Right cardiac atrium (tissue), 5 donors: Measurements from ENCODE around the gene RAPGEFL1. TPM values are rescaled to one million over a fixed set of nuclear protein-coding genes. Genes with fewer than 3 reads are reported as not detected.
"Not testable (repeated sequence)": the region's sequence is repeated elsewhere in the genome, so short reads cannot be mapped to it uniquely, and the experiment has no call there.

Source experiments
- ATAC-seq, 2 donors: fragments of 200-7000 bp; cut with Tn5 transposase; one replicate each; pipeline versions ENCODE4 v1.8.0 to v1.9.1; 2020; ENCODE audit warnings: moderate library complexity in 2 of 2, mild to moderate bottlenecking in 1 of 2
- DNase-seq, 3 donors: peaks; one replicate each; pipeline ENCODE4 v3.0.0-alpha.2; 2020
- H3K27ac ChIP-seq: one replicate; pipeline ENCODE4 v1.5.1; 2013; ENCODE audit warnings: mild to moderate bottlenecking, low read length, control low read depth, moderate library complexity
- H3K27me3 ChIP-seq: one replicate; pipeline ENCODE4 v1.6.1; 2013; ENCODE audit not compliant: control insufficient read depth, insufficient read depth
- H3K4me1 ChIP-seq: one replicate; pipeline ENCODE4 v1.6.1; 2013; ENCODE audit warnings: low read length; ENCODE audit not compliant: control insufficient read depth, insufficient read depth
- H3K4me3 ChIP-seq: one replicate; pipeline ENCODE4 v1.5.1; 2013; ENCODE audit warnings: low read length, control low read depth
- H3K9me3 ChIP-seq: one replicate; pipeline ENCODE4 v1.6.1; 2013; ENCODE audit warnings: low read length; ENCODE audit not compliant: control insufficient read depth
- WGBS: extraction: QIAGEN DNeasy Blood & Tissue Kit; methylation state at CpG from one replicate; pipeline ENCODE4 v1.1.7; 2013; 5-methylcytosine and 5-hydroxymethylcytosine counted together
- intact Hi-C, 4 donors: fragments of 100-400 bp; cut with DNase I; formaldehyde crosslinking; loops; one replicate each; pipeline versions ENCODE4 v1.11.0 to v1.14.0; 2022 to 2023
- long read RNA-seq, 4 donors: library from polyadenylated mRNA; unstranded; transcript quantifications; one replicate each; pipeline ENCODE4 v2.0.0, GENCODE V29; 2020 to 2021
- polyA plus RNA-seq: library from polyadenylated mRNA; stranded (reverse); fragments of 200-250 nt; gene quantifications from one replicate; pipeline ENCODE4 v1.2.3, GENCODE V29; 2013
- total RNA-seq, 4 donors: library from RNA; stranded (reverse); fragmentation: NEBNext Ultra II Directional; extraction: Animal tissue kit (Norgen Biotek cat#: 25700); gene quantifications; one replicate each; pipeline ENCODE4 v1.2.1, GENCODE V29; 2021
- donor health status: healthy with polysubstance abuse.
- donor health status: DM: no; HTN: yes; CAD: no.
- donor health status: DM: no; HTN: no; CAD: no.
- donor health status: DM: no; HTN: yes; CAD: no; lungs with severe emphysema.
- donor health status: DM: yes; HTN: yes; CAD: no.

Gene RAPGEFL1, protein sequence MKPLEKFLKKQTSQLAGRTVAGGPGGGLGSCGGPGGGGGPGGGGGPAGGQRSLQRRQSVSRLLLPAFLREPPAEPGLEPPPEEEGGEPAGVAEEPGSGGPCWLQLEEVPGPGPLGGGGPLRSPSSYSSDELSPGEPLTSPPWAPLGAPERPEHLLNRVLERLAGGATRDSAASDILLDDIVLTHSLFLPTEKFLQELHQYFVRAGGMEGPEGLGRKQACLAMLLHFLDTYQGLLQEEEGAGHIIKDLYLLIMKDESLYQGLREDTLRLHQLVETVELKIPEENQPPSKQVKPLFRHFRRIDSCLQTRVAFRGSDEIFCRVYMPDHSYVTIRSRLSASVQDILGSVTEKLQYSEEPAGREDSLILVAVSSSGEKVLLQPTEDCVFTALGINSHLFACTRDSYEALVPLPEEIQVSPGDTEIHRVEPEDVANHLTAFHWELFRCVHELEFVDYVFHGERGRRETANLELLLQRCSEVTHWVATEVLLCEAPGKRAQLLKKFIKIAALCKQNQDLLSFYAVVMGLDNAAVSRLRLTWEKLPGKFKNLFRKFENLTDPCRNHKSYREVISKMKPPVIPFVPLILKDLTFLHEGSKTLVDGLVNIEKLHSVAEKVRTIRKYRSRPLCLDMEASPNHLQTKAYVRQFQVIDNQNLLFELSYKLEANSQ
- total RNA-seq = 1 to 10 TPM; 2.7 to 5.6 (median 4.1) TPM
- 3.8 TPM for polyA plus RNA-seq
- long read RNA-seq, donor 1, partial matches to known transcripts = 2 of 4 reads
- long read RNA-seq, donor 1, other reads (novel, unspliced or antisense) = 2 of 4 reads
- long read RNA-seq, donor 2, partial matches to known transcripts = 0 of 1 reads
- long read RNA-seq, donor 2, other reads (novel, unspliced or antisense) = 1 of 1 reads
- long read RNA-seq, donor 3, partial matches to known transcripts = 4 of 5 reads
- long read RNA-seq, donor 3, other reads (novel, unspliced or antisense) = 1 of 5 reads
- long read RNA-seq, donor 4, full-length matches to known transcripts = 1 of 3 reads
- long read RNA-seq, donor 4, partial matches to known transcripts = 2 of 3 reads
- long read RNA-seq, donor 4, other reads (novel, unspliced or antisense) = 0 of 3 reads

DNA sequence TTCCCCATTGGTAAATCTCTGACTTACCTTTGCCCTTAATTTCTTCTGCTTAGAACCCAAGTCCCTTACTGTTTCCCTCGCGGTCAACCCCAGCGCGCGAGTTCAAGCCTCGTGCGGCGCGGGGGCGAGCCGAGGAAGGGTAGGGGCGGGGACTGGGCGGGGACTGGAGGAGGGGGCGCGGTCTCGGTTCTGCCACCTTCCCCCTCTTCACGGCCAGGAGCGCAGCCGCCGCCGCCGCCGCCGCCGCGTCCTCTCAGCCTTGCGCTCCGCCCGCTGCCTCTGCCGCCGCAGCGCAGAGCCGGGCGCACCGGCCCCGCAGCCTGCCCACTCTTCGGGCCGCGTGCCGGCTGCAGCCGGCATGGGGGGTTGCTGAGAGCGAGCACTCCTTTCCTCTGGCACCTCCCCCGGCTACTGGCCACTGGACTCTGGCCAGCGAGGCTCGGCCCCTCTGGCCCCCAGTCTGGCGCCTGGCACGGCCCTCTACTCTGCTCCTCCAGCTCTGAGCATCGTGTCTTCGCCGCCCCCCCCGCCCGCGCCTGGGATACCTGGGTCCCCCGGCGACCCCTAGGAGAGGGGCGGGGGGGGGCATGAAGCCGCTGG is at the start of gene RAPGEFL1:
Gene RAPGEFL1 (plus strand): TSS at position 196 of the 600 bp plus-strand sequence. CDS start 392 bp downstream, at position 588.
- Histone ChIP-seq H3K27me3 (no peaks in the 10 kb centered on the region), H3K4me1 (no peaks in the 10 kb centered on the region), H3K27ac (no peak within 1 kb of the TSS), H3K4me3 (peak within 1 kb of the TSS; percentile 56), H3K9me3 (no peaks in the 10 kb centered on the region)
- under 1% methylated on average over 57 of the region's 57 CpGs for WGBS
- ATAC-seq = peak; percentile 84 to 88
- intact Hi-C loops = no loop called here
- DNase-seq = peak; percentile 80 to 93 (median 92)

- intact Hi-C loops = no loop called here
- 68% methylated on average over 5 of the region's 5 CpGs for WGBS
- DNase-seq (no peak), ATAC-seq (no peak)
- Histone ChIP-seq H3K9me3 (no peaks in the 10 kb centered on the region), H3K4me1 (no peaks in the 10 kb centered on the region), H3K27me3 (no peaks in the 10 kb centered on the region), H3K27ac (no peak overlapping the region), H3K4me3 (no peak overlapping the region)
Observed at GRCh38 chr17:40129498-40129897, 47.8 kb upstream of the RAPGEFL1 start.

DNA sequence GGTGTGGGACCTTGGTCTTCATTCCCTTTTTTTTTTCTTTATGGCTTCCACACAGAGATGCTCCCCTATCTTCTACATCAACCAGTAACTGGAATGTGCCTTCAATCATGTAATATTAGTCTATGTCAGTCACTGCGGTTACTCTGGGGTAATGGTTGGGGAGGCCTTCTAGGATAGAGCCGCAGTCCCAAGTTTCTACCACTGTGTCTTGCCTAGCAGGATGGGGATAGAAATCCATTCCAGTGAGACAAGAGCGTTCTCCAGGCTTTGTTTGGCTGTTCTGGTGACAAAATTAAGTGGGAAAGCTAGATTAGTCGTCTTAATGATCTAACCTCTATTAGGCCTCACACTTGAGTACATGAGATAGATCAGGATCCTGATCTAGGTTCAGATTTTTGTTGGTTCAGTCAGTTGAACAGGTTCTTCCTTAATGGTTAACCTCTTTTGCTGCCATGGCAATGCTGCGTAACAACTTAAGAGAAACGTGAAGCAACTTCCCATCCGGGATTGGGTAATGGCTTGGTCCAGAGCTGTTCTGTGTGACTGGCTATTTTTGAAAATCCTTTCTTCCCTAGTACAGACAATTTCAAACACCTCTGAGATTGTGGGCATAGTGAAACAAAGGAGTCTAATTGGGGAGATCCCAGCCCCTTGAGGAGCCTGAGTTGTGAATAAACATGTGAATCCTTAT is 46.8 kb upstream of the RAPGEFL1 start:
- intact Hi-C loops = no loop called here
- Histone ChIP-seq H3K4me1 (no peaks in the 10 kb centered on the region), H3K4me3 (no peak overlapping the region), H3K9me3 (no peaks in the 10 kb centered on the region), H3K27me3 (no peaks in the 10 kb centered on the region), H3K27ac (peak overlapping the region; percentile 57)
- 79% methylated on average over 7 of the region's 7 CpGs for WGBS
- DNase-seq (no peak), ATAC-seq (peak; percentile 35 to 38)

GRCh38 chr17:40134184-40134583 is 43.1 kb upstream of the RAPGEFL1 start:
- WGBS = 54% methylated on average over 7 of the region's 7 CpGs
- intact Hi-C loops = no loop called here
- DNase-seq = no peak
- no peak overlapping the region for H3K4me3 ChIP-seq
- no peaks in the 10 kb centered on the region for H3K27me3 ChIP-seq
- no peaks in the 10 kb centered on the region for H3K4me1 ChIP-seq
- no peaks in the 10 kb centered on the region for H3K9me3 ChIP-seq
- no peak for ATAC-seq
- no peak overlapping the region for H3K27ac ChIP-seq

DNA sequence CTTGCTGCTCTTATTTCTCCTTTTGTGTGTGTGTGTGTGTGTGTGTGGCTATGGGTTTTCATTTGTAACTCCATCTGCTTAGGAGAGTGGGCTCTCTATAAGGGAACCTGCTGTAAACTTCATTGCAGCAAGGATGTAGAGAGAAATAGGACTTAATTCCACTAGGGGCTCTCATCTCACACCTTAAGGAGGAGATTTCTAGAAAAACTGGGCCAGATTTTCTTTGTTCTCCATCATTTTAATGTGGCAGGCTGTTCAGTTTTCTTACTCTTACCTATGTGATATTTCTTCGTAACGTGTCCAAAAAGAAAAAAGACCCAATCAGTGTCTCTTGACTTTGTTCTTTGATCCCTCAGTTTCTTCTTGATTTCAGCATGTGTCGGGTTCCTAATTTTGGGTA is 41.5 kb upstream of the RAPGEFL1 start:
- DNase-seq (no peak), ATAC-seq (no peak)
- H3K27me3 ChIP-seq = no peaks in the 10 kb centered on the region
- no peaks in the 10 kb centered on the region for H3K9me3 ChIP-seq
- H3K4me3 ChIP-seq = no peak overlapping the region
- H3K4me1 ChIP-seq = peaks cover 2% of the 10 kb centered on the region
- H3K27ac ChIP-seq = no peak overlapping the region
- 95% methylated on average over 3 of the region's 3 CpGs for WGBS
- intact Hi-C loops = no loop called here

DNA sequence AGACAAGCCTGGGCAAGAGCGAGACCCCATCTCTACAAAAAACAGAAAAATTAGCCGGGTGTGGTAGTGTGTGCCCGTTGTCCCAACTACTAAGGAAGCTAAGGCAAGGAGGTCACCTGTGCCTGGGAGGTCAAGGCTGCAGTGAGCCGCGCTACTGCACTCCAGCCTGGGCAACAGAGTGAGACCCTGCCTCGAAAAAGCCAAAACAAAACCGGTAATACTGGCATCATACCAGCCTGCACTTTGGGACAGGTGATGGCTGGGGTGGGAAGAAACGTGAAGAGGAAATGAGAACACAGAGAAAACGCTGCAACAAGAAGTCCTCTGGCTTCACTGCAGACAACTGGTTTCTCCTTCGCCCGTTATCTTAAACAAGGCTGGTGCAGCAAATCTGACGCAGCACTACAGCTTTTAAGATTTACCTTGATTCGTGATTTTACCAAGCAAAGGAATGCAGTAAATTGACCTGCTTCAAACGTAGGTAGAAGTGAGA is 37.7 kb upstream of the RAPGEFL1 start:
- 14% methylated on average over 14 of the region's 14 CpGs for WGBS
- DNase-seq = no peak
- intact Hi-C loops = no loop called here
- peaks cover 2% of the 10 kb centered on the region for H3K4me1 ChIP-seq
- peak overlapping the region; percentile 70 for H3K4me3 ChIP-seq
- H3K27me3 ChIP-seq = no peaks in the 10 kb centered on the region
- H3K27ac ChIP-seq = peak overlapping the region; percentile 99
- H3K9me3 ChIP-seq = no peaks in the 10 kb centered on the region
- peak; percentile 7 to 28 for ATAC-seq

- not testable (repeated sequence) for H3K27ac ChIP-seq
Observed at GRCh38 chr17:40143166-40143565, 34.1 kb upstream of the RAPGEFL1 start.

DNA sequence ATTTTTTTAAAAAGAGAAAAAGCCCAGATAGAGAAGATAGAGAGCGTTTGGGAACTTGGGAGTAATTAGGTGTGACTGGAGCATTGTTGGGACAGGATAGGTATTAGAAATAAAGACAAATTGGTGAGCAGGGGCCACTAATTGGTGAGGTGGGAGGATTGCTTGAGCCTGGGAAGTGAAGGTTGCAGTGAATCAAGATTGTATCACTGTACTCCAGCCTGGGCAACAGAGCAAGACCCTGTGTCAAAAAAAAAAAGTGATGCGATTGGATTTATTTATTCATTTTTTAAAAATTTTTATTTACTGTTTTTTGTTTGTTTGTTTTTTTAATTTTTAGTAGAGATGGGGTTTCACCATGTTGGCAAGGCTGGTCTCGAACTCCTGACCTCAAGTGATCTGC is 31.8 kb upstream of the RAPGEFL1 start:
- Histone ChIP-seq H3K4me3 (no peak overlapping the region), H3K27ac (no peak overlapping the region), H3K4me1 (no peaks in the 10 kb centered on the region), H3K27me3 (no peaks in the 10 kb centered on the region), H3K9me3 (no peaks in the 10 kb centered on the region)
- no peak for ATAC-seq
- 93% methylated on average over 3 of the region's 3 CpGs for WGBS
- no peak for DNase-seq
- intact Hi-C loops = no loop called here

More at GRCh38 chr17:40143166-40143565, 34.1 kb upstream of the RAPGEFL1 start:
- H3K4me3 ChIP-seq, H3K27me3 ChIP-seq, DNase-seq, ATAC-seq, H3K4me1 ChIP-seq, intact Hi-C loops, H3K9me3 ChIP-seq: not testable (repeated sequence)
- 93% methylated on average over 3 of the region's 3 CpGs for WGBS

DNA sequence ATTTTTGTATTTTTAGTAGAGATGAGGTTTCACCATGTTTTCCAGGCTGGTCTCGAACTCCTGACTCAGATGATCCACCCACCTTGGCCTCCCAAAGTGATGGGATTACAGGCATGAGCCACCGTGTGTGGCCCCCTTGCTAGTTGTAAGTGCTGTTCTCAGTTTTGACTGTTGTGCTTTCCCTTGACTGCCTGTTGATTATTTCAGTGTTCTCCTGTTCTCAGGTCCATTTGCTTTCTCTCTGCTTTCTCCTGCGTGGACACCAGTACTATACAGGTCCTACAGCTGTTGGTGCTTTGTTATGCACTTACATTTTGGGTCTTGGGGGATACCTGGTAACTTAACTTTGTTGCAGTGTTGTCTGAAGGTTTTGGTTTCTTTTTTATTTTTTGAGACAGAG is 28.7 kb upstream of the RAPGEFL1 start:
- DNase-seq = no peak
- Histone ChIP-seq H3K4me1 (no peaks in the 10 kb centered on the region), H3K9me3 (no peaks in the 10 kb centered on the region), H3K4me3 (no peak overlapping the region), H3K27me3 (no peaks in the 10 kb centered on the region), H3K27ac (no peak overlapping the region)
- ATAC-seq = no peak
- WGBS = 81% methylated on average over 3 of the region's 3 CpGs
- intact Hi-C loops = no loop called here

GRCh38 chr17:40150276-40150675 is 27.0 kb upstream of the RAPGEFL1 start:
- 75% methylated on average over 4 of the region's 4 CpGs for WGBS
- H3K4me3 ChIP-seq = no peak overlapping the region
- intact Hi-C loops = loop anchor here in 1 of 4 donors (10.0 kb wide), 1 partner anchor 125 kb away; no protein-coding TSS in a partner anchor
- no peak for ATAC-seq
- no peak for DNase-seq
- no peaks in the 10 kb centered on the region for H3K9me3 ChIP-seq
- no peaks in the 10 kb centered on the region for H3K4me1 ChIP-seq
- H3K27ac ChIP-seq = no peak overlapping the region
- no peaks in the 10 kb centered on the region for H3K27me3 ChIP-seq
